ENCODE data around the gene TULP1.

- no peak for TF ChIP-seq POLR2A (IDR thresholded peaks at IDR 0.05; ENCODE audit: extremely low read depth, insufficient read length)
- TF ChIP-seq CTCF (IDR thresholded peaks at IDR 0.05; ENCODE audit: low read depth, low read length) = no peak
- no peak for TF ChIP-seq MYC (IDR thresholded peaks at IDR 0.05; ENCODE audit: low read depth, low read length)
Measured at GRCh38 chr6:35473075-35473849, 39.4 kb downstream of the TULP1 start.

All from NB4 (cell line).